Measurements from ENCODE around the gene ALG9.

ALG9 gene

DNA sequence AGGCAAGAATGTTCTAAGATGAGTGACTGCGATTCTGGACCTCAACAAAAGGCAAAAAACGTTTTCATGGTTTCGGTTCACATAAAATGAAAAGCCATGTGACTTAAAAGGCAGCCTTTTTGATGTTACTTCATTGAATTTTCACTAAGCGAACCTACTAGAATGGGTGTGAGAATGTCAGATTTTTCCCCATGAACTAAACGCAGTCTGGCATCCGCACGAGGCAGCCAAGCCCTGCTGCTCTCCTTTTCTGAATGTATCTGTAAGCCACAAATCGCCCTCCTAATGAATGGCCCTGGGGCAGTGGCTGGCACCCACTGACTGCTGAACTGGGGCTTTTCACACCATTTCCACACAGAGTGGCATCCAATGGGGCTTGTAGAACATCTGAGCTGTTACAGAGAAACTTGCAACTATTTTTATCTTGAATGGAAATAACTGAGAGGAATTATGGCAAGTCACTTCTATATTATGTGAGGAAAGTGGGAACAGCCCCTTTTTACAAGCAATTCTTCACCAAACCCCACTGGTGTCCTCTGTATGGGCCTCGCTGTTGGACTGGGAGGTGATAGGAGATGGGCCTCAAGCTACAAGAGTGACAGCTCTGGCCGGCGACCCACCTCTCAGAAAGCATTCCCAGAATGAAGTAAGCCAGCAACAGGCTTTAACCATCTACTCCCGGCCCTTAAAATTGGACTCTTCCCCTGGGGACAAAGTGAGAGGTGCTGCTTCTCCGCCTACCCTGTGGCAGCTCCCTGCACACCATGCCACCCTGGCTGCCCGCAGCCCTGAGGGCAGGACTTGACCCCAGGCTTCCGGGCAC, 134.5 kb downstream of the ALG9 start:
- DNase-seq (ENCODE audit: low read depth in 1 of 2, low spot score in 1 of 2): no peak
